Activated CD8-positive, alpha-beta T cell treated with anti-CD3 and anti-CD28 coated beads for 36 hours (primary cell): Measurements from ENCODE around the gene NKAIN2. TPM values are rescaled to one million over a fixed set of nuclear protein-coding genes. Genes with fewer than 3 reads are reported as not detected.
"Not testable (repeated sequence)": the region's sequence is repeated elsewhere in the genome, so short reads cannot be mapped to it uniquely, and the experiment has no call there.

Experiments used
- ATAC-seq: fragments of 200-7000 bp; cut with Tn5 transposase; one replicate; pipeline ENCODE4 v1.10.0; 2021; ENCODE audit warnings: mild to moderate bottlenecking, moderate library complexity
- CTCF ChIA-PET: fragments of 350-600 bp; sonication (Branson Sonifier 250); formaldehyde crosslinking; loops from one replicate; lab custom pipeline; 2021; ENCODE audit warnings: antibody characterized with exemption; lab: Charles Lee
- POLR2A ChIA-PET: fragments of 350-600 bp; sonication (Branson Sonifier 250); formaldehyde crosslinking; loops from one replicate; lab custom pipeline; 2021; ENCODE audit warnings: antibody characterized with exemption; lab: Charles Lee
- DNase-seq: peaks from one replicate; pipeline ENCODE4 v3.0.0-alpha.2; 2020
- H3K27ac Mint-ChIP-seq: one replicate; pipeline ENCODE4 v1.8.0; 2021; ENCODE audit warnings: mild to moderate bottlenecking, mixed read lengths
- H3K27me3 Mint-ChIP-seq: one replicate; pipeline ENCODE4 v1.8.0; 2021; ENCODE audit warnings: mixed read lengths
- H3K36me3 Mint-ChIP-seq: one replicate; pipeline ENCODE4 v1.8.0; 2021; ENCODE audit warnings: low read depth, mixed read lengths
- H3K4me1 Mint-ChIP-seq: one replicate; pipeline ENCODE4 v1.8.0; 2021; ENCODE audit warnings: low read depth, mixed read lengths
- H3K4me3 Mint-ChIP-seq: one replicate; pipeline ENCODE4 v1.8.0; 2021; ENCODE audit warnings: mild to moderate bottlenecking, moderate library complexity, mixed read lengths
- H3K9me3 Mint-ChIP-seq: one replicate; pipeline ENCODE4 v1.8.0; 2021; ENCODE audit warnings: mixed read lengths
- intact Hi-C: fragments of 100-400 bp; cut with micrococcal nuclease; formaldehyde crosslinking; loops from one replicate; pipeline ENCODE4 v1.10.0; 2022
- total RNA-seq, 2 experiments: library from RNA; stranded (reverse); gene quantifications; one replicate each; pipeline ENCODE4 v1.2.3, GENCODE V29; 2021
- TF ChIP-seq, protein P1 (sequence below): fragments of 200-600 bp; IDR thresholded peaks from one replicate; pipeline ENCODE4 v1.8.0; 2022; ENCODE audit warnings: antibody characterized with exemption, mild to moderate bottlenecking

NKAIN2 gene
- total RNA-seq, 2 experiments from 2014 or later: not detected

DNA sequence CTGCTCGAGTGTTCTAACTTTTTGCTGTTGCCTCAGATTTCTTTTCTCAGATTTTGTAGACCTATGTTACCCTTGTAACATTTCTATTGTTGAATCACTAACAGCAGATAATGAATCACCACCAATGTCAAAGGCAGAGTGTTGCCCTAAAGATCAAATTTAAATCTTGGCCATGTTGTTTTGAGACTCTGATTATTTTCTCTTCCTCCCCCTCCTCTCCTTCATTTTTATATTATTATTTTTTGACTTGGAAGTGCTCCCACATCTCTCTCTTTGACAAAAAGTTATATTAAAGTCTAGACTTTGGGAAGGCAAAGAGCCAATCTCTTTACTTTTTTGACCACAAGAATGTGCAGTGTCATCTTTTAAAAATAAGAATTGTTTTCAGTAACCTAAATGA is 422.7 kb downstream of the NKAIN2 start:
- Mint-ChIP-seq H3K9me3 (peaks cover 18% of the 10 kb centered on the region), H3K4me1 (no peaks in the 10 kb centered on the region), H3K27ac (no peak overlapping the region), H3K27me3 (no peaks in the 10 kb centered on the region), H3K36me3 (no peaks in the 10 kb centered on the region), H3K4me3 (no peak overlapping the region)
- DNase-seq (no peak), ATAC-seq (no peak)
- intact Hi-C loops: no loop called here
- CTCF ChIA-PET: no interaction called here
- POLR2A ChIA-PET: no interaction called here
- TF ChIP-seq, protein P1, sequence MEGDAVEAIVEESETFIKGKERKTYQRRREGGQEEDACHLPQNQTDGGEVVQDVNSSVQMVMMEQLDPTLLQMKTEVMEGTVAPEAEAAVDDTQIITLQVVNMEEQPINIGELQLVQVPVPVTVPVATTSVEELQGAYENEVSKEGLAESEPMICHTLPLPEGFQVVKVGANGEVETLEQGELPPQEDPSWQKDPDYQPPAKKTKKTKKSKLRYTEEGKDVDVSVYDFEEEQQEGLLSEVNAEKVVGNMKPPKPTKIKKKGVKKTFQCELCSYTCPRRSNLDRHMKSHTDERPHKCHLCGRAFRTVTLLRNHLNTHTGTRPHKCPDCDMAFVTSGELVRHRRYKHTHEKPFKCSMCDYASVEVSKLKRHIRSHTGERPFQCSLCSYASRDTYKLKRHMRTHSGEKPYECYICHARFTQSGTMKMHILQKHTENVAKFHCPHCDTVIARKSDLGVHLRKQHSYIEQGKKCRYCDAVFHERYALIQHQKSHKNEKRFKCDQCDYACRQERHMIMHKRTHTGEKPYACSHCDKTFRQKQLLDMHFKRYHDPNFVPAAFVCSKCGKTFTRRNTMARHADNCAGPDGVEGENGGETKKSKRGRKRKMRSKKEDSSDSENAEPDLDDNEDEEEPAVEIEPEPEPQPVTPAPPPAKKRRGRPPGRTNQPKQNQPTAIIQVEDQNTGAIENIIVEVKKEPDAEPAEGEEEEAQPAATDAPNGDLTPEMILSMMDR: no peak

DNA sequence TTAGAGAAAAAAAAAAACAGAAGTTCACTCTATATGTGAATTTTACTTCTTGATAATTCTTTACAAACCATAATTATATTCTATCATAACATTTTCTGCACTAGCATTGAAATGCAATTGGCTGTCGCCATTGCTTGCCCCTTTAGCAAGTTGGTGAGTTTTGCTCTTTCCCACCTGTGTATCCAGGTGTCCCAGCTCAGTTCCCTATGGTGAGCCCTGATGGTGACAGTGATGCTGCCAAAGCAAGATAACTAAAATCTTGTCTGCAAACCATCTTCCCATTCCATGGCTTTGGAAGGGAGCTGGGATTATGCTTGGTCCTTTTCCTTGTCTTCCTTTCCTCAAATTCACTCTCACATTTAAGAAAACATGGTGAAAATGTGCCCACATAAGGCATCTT is 429.6 kb downstream of the NKAIN2 start:
- no peaks in the 10 kb centered on the region for H3K4me1 Mint-ChIP-seq
- H3K27ac Mint-ChIP-seq: no peak overlapping the region
- no peak for ATAC-seq
- no peaks in the 10 kb centered on the region for H3K27me3 Mint-ChIP-seq
- ChIA-PET POLR2A (no interaction called here), CTCF (no interaction called here)
- no peaks in the 10 kb centered on the region for H3K36me3 Mint-ChIP-seq
- intact Hi-C loops: no loop called here
- no peak overlapping the region for H3K4me3 Mint-ChIP-seq
- DNase-seq: no peak
- TF ChIP-seq, protein P1: no peak
- H3K9me3 Mint-ChIP-seq: peaks cover 19% of the 10 kb centered on the region

DNA sequence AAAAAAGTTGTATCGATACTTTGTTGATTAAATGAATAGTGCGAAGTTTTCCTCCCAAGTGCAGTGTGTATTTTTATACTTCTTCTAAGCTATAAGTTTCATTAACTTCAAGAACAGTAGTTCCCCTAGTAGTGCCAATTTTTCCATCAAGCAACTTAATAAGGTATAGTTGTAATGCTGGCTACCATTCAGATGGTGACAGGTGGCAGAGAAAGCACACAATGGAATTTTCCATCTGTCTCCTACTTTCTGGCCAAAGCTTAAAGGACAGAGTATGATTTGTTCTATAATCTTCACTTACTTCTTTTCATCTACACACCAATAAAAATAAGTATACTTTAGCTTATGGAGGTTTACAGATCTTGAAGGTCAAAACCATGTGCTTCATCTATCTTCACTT is 431.1 kb downstream of the NKAIN2 start:
- Mint-ChIP-seq H3K4me3 (no peak overlapping the region), H3K4me1 (no peaks in the 10 kb centered on the region), H3K27me3 (no peaks in the 10 kb centered on the region), H3K9me3 (peaks cover 11% of the 10 kb centered on the region), H3K36me3 (no peaks in the 10 kb centered on the region), H3K27ac (no peak overlapping the region)
- ATAC-seq (no peak), DNase-seq (no peak)
- intact Hi-C loops: no loop called here
- ChIA-PET POLR2A (no interaction called here), CTCF (no interaction called here)
- TF ChIP-seq, protein P1: no peak

DNA sequence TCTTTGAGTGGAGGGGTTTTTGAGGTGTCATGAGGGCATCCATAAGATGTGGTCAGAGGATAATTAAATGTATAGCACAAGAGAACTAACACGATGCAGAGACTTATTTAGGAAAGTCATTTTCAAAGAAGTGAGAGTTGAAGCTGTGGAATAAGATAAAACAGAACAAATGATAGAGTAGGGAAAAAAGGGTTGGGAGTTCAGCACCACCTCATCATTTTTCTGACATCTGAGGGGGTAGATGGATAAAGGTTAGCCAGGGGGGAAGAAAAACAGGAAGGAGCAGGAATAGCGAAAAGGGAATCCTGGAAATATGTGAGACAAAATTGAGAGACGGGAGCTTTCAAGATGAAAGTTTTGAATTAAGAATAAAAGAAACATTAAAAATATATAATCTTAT is 434.2 kb downstream of the NKAIN2 start:
- Mint-ChIP-seq H3K9me3 (peaks cover 12% of the 10 kb centered on the region), H3K4me1 (no peaks in the 10 kb centered on the region), H3K27ac (no peak overlapping the region), H3K36me3 (no peaks in the 10 kb centered on the region), H3K4me3 (no peak overlapping the region), H3K27me3 (no peaks in the 10 kb centered on the region)
- DNase-seq: no peak
- TF ChIP-seq, protein P1: no peak
- CTCF ChIA-PET: no interaction called here
- intact Hi-C loops: no loop called here
- POLR2A ChIA-PET: no interaction called here
- ATAC-seq: no peak

DNA sequence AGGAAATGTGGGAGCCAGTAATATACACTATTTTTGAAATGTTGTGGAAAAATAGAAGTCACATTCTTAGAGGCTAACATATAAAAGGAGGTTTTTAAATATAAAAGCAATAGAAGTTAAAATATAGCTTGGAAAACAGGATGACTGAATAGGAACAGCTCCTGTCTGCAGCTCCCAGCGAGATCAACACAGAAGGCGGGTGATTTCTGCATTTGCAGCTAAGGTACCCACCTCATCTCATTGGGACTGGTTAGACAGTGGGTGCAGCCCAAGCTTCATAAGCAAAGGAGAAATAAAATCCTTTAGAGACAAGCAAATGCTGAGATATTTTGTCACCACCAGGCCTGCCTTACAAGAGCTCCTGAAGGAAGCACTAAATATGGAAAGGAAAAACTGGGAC is 434.7 kb downstream of the NKAIN2 start:
- H3K36me3 Mint-ChIP-seq, POLR2A ChIA-PET, CTCF ChIA-PET, ATAC-seq, intact Hi-C loops, H3K27me3 Mint-ChIP-seq, H3K4me1 Mint-ChIP-seq, H3K4me3 Mint-ChIP-seq, H3K27ac Mint-ChIP-seq, DNase-seq: not testable (repeated sequence)
- H3K9me3 Mint-ChIP-seq: peaks cover 17% of the 10 kb centered on the region
